H7 (cell line): ENCODE data around the gene FAM181A. TPM values are rescaled to one million over a fixed set of nuclear protein-coding genes. Genes with fewer than 3 reads are reported as not detected.

ENCODE experiments used
- DNase-seq: peaks from one replicate; pipeline ENCODE4 v3.0.0; 2012
- H3K27me3 ChIP-seq: 2 replicates; pipeline ENCODE4 v1.6.0; 2011; ENCODE audit warnings: mild to moderate bottlenecking, low read length; ENCODE audit not compliant: control insufficient read depth, insufficient read depth
- H3K36me3 ChIP-seq: replicated peaks from 2 replicates; pipeline ENCODE4 v1.5.1; 2011; ENCODE audit warnings: low read length; ENCODE audit not compliant: control insufficient read depth, insufficient read depth
- H3K4me3 ChIP-seq: 2 replicates; pipeline ENCODE4 v1.5.1; 2011; ENCODE audit warnings: low read depth, mild to moderate bottlenecking, control low read depth, low read length, moderate library complexity; ENCODE audit not compliant: insufficient read depth
- total RNA-seq: library from RNA; depleted of rRNA; stranded (reverse); fragments of >200 nt; shearing (Covaris generic); gene quantifications from 2 replicates; pipeline ENCODE4 v1.2.3, GENCODE V29; 2014

Gene FAM181A
- total RNA-seq, 1 experiment from 2014 or later = not detected

- Histone ChIP-seq H3K4me3 (no peak overlapping the region), H3K27me3 (peaks cover 1% of the 10 kb centered on the region; the same call in 1 of the 2 replicates), H3K36me3 (no peaks in the 10 kb centered on the region)
- peak; percentile 79 for DNase-seq
Measured at GRCh38 chr14:93895023-93895604, 32.0 kb upstream of the FAM181A start.

DNA sequence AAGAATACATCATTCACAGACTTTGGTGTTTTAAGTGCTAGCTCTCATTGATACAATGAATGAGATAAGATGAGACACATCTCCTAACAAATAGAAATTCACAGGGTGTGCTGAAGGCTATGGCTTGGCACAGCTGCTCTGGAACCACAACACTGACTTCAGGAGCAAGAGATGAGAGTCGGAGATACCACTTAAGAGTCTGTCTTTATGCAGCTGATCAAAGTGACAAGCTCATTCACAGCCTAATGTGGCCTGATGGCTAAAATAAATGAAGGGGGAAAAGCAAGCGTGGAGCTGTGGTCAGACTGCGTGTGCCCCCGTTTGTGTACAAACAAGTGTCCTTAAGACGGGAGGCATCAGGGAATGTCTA is 29.7 kb upstream of the FAM181A start:
- DNase-seq = no peak
- H3K27me3 ChIP-seq = no peaks in the 10 kb centered on the region
- H3K4me3 ChIP-seq = no peak overlapping the region
- H3K36me3 ChIP-seq = no peaks in the 10 kb centered on the region

DNA sequence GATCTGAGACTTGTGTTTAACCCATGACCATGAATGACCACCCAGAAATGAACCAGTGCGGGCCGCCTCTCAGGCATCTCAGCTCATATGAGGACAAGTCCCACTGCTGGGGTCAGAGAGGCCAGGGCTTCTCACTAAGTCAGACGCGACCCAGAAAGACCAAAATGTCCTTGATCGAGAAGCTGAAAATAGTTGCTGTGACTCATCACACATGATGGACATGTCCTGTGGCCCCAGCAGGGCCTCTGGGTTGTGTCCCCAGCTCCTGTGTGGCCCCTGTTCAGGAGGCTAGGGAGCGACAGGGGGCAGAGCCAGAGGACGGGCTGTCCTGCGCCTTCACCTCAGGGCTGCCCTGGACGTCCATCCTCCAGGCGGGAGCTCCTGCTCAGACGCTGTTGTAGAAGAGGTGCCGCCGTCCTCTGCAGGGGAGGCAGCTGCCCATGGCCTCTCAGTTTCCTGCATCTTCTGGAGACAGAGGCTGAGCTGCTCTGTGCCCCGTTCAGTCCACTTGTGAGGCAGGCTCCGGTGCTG is 29.0 kb upstream of the FAM181A start:
- H3K4me3 ChIP-seq = no peak overlapping the region

DNA sequence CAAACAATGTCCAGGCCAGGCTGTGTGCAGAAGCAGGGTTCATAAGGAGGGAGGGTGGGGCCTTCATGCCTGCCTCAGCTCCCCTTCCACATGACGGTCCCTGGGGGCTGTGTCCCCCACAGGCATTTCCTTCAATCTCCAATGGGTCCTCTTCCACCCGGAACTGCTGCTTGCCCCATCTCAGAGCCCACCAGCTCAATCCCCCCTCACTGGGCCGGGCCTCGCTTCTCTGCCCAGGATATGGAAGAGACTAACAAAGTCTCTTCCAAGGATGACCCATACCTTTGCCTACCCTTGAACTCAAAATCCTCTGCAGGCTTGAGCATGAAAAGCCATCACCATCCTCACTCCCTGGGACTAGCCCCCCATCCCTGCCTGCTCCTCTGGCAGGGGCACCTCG is 28.4 kb upstream of the FAM181A start:
- no peaks in the 10 kb centered on the region for H3K27me3 ChIP-seq
- no peak for DNase-seq
- H3K36me3 ChIP-seq = no peaks in the 10 kb centered on the region
- no peak overlapping the region for H3K4me3 ChIP-seq

More for the DNA sequence above, 29.0 kb upstream of the FAM181A start:
- Histone ChIP-seq H3K27me3 (no peaks in the 10 kb centered on the region), H3K36me3 (no peaks in the 10 kb centered on the region)
- no peak for DNase-seq

- no peaks in the 10 kb centered on the region for H3K36me3 ChIP-seq
- no peaks in the 10 kb centered on the region for H3K27me3 ChIP-seq
- DNase-seq = no peak
- H3K4me3 ChIP-seq = no peak overlapping the region
Measured at GRCh38 chr14:93901813-93902212, 25.3 kb upstream of the FAM181A start.

GRCh38 chr14:93902619-93903307 is 24.4 kb upstream of the FAM181A start:
- no peak overlapping the region for H3K4me3 ChIP-seq
- H3K27me3 ChIP-seq = no peaks in the 10 kb centered on the region
- H3K36me3 ChIP-seq = no peaks in the 10 kb centered on the region
- no peak for DNase-seq

- H3K4me3 ChIP-seq = no peak overlapping the region
- no peaks in the 10 kb centered on the region for H3K36me3 ChIP-seq
- H3K27me3 ChIP-seq = no peaks in the 10 kb centered on the region
- DNase-seq = peak; percentile 80
Measured at GRCh38 chr14:93903342-93904184, 23.6 kb upstream of the FAM181A start.

GRCh38 chr14:93905623-93906022 is 21.5 kb upstream of the FAM181A start:
- H3K27me3 ChIP-seq = no peaks in the 10 kb centered on the region
- no peak for DNase-seq
- no peaks in the 10 kb centered on the region for H3K36me3 ChIP-seq
- no peak overlapping the region for H3K4me3 ChIP-seq

DNA sequence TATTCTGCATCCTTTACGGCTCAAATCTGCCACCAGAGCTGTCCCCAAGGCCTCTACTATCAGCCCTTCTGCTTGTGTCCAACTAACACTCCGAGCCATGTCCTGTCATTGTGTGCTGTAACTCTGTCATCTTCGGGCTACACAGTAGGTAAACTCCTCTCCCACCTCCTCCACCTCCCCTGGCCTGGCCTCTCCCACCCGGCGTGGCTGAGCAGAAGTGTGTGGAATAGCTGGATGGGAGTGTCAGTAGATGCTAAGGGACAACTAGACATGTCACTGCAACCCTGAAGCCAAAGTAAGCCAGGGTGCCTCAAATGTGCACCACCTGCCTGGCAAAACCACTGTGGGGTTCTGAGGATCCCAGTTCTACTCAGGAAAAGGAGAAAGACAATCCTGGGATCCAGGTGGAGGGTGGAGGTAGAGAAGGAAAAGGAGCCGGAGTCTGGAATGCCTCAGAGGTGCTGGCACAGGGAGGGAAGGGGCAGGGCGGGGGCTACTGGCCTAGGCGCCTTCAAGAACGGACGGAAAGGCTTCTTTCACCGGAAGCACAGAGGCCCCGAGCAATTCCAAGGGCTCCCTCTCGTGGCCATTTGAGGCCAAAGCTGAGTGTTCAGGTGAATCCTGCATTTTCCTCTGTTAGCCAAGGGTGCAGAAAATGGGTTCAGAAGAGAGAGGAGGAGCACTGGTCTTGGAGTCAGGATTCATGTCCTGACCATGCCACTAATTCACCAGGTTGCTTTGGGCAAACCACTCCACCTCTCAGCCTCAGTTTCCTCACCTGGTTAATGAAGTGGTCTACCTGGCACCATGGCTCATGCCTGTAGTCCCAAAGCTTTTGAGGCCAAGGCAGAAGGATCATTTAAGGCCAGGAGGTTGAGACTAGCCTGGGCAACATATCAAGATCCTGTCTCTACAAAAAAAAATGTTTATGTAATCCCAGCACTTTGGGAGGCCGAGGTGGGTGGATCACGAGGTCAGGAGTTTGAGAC is 20.5 kb upstream of the FAM181A start:
- DNase-seq = peak; percentile 89
- Histone ChIP-seq H3K27me3 (no peaks in the 10 kb centered on the region), H3K36me3 (no peaks in the 10 kb centered on the region), H3K4me3 (no peak overlapping the region)

DNA sequence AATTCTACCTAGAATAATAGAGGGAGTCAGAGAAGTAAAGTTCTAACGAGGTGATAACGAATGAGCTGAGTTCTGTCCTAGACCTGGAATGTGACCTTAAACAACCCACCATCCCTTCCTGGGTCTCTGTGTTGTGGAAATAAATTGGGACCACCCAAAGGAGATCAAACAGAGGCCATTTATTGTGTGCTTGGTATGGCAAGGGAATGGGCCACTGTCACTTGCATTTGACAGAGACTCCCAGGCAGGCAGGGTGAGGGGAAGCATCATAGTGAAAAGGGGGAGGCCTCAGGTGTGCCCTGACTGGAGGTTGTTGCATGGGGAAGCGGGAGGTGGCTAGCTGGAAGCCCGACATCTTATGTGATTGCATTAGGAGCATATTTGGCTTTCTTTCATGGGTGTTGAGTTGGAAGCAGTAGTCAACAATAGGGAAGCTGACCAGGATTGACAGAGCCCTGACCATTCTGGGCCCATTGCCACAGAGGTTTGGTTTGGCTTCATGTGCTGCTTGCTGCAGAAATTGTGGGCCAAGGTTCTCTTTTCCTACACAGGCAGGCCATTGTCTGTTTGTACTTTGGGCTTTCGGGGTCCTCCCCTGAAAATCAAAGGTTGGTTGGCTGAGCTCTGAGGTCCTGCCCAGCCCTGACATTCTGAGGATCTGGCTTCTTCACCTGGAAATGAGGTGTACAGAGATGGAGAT is 17.6 kb upstream of the FAM181A start:
- no peak for DNase-seq
- Histone ChIP-seq H3K36me3 (no peaks in the 10 kb centered on the region), H3K27me3 (no peaks in the 10 kb centered on the region), H3K4me3 (no peak overlapping the region)

GRCh38 chr14:93911975-93912615 is 15.0 kb upstream of the FAM181A start:
- H3K36me3 ChIP-seq = no peaks in the 10 kb centered on the region
- H3K4me3 ChIP-seq = no peak overlapping the region
- no peaks in the 10 kb centered on the region for H3K27me3 ChIP-seq
- no peak for DNase-seq

DNA sequence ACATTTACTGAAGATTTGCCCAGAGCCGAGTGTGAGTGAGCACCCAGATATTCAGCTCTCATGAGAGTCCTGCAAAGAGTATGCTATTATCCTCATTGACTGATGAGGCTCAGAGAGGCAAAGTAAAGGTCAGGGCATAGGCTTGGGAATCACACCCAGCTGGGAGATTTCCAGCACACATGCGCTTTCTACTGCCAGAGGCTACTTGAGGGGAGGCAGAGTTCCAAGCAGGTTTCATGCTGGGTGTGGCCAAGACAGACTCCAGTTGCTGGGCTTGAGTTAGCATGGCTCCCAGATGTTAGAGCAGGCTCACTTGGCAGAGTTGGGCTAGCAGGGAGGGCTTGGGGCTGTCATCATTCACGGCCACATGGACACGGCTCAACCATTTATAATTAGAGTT is 14.4 kb upstream of the FAM181A start:
- H3K36me3 ChIP-seq = no peaks in the 10 kb centered on the region
- H3K4me3 ChIP-seq = no peak overlapping the region
- no peaks in the 10 kb centered on the region for H3K27me3 ChIP-seq
- no peak for DNase-seq

- no peak for DNase-seq
- H3K4me3 ChIP-seq = no peak overlapping the region
- H3K27me3 ChIP-seq = no peaks in the 10 kb centered on the region
- no peaks in the 10 kb centered on the region for H3K36me3 ChIP-seq
Measured at GRCh38 chr14:93914278-93914677, 12.9 kb upstream of the FAM181A start.
